Measurements from ENCODE around the gene SCYL3.

The SCYL3 gene, protein sequence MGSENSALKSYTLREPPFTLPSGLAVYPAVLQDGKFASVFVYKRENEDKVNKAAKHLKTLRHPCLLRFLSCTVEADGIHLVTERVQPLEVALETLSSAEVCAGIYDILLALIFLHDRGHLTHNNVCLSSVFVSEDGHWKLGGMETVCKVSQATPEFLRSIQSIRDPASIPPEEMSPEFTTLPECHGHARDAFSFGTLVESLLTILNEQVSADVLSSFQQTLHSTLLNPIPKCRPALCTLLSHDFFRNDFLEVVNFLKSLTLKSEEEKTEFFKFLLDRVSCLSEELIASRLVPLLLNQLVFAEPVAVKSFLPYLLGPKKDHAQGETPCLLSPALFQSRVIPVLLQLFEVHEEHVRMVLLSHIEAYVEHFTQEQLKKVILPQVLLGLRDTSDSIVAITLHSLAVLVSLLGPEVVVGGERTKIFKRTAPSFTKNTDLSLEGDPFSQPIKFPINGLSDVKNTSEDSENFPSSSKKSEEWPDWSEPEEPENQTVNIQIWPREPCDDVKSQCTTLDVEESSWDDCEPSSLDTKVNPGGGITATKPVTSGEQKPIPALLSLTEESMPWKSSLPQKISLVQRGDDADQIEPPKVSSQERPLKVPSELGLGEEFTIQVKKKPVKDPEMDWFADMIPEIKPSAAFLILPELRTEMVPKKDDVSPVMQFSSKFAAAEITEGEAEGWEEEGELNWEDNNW

DNA sequence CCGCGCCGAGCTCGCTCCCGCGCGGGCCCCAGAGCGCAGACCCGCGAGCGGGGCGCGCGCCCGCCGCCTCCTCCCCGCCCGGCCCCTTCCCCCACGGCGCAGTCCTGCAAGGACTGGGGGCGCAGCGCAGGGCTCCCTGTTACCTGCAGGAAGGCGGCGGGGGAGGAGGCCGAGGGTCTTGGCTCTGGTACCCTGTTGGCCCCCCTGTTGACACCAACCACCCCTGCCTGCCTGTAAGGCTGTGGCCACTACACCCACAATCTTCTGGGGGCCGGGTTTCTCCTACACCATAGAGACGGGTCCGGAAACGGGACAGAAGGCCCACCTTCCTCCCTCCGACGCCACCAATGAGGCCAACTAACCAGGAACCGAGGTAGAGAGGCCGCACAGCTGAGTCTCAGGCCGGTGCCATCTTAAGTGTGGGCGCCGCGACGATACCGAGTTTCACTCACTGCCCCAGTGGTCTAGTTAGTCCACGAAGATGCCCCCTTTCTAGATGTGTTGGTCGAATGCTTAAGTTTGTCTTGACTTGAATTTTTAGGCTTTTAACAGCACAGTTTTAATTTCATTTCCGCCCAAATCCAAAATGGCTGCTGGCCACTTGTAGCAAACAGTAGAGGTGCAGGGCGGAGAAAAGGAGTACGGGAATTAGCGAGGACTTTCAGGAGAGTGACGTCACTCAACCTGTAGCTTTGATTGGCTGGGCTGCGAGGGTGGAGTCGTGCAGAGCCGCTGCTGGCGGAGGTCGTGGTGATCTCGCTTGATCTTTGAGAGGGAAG, at the start of gene SCYL3:
Gene SCYL3 (minus strand): TSS at position 252 of the 779 bp plus-strand sequence. CDS start 5,056 bp downstream, outside the sequence.
- no peak for TF ChIP-seq CTCF (IDR thresholded peaks at IDR 0.05; ENCODE audit: low read depth, low read length)
- peak within 1 kb of the TSS; percentile 74 for H3K4me3 ChIP-seq (ENCODE audit: low read depth, low read length)

GRCh38 chr1:169941982-169942830, 48.5 kb upstream of the SCYL3 start:
- H3K4me3 ChIP-seq (ENCODE audit: low read depth, low read length) = no peak overlapping the region
- no peak for TF ChIP-seq CTCF (IDR thresholded peaks at IDR 0.05; ENCODE audit: low read depth, low read length)

GRCh38 chr1:169933984-169934725, 40.5 kb upstream of the SCYL3 start:
- TF ChIP-seq CTCF (IDR thresholded peaks at IDR 0.05; ENCODE audit: low read depth, low read length) = no peak
- no peak overlapping the region for H3K4me3 ChIP-seq (ENCODE audit: low read depth, low read length)

- H3K4me3 ChIP-seq (ENCODE audit: low read depth, low read length) = no peak overlapping the region
- no peak for TF ChIP-seq CTCF (IDR thresholded peaks at IDR 0.05; ENCODE audit: low read depth, low read length)
Observed at GRCh38 chr1:169931795-169932231, 38.1 kb upstream of the SCYL3 start.

- H3K4me3 ChIP-seq (ENCODE audit: low read depth, low read length) = no peak overlapping the region
- no peak for TF ChIP-seq CTCF (IDR thresholded peaks at IDR 0.05; ENCODE audit: low read depth, low read length)
Observed at GRCh38 chr1:169929210-169929526, 35.5 kb upstream of the SCYL3 start.

Measured in WI38 (cell line).